Mammary epithelial cell (primary cell): ENCODE results near the gene SPATA21.
"Not testable (repeated sequence)": the region's sequence is repeated elsewhere in the genome, so short reads cannot be mapped to it uniquely, and the experiment has no call there.

Experiments
- EZH2 ChIP-seq: IDR thresholded peaks from 2 replicates; pipeline ENCODE4 v1.6.1; 2012; ENCODE audit warnings: low read length, inconsistent platforms, borderline replicate concordance
- TF ChIP-seq, protein P1 (sequence below), 2 donors: IDR thresholded peaks in 1 of 2; conservative IDR thresholded peaks in 1 of 2; 2 replicates each; pipeline ENCODE4 v1.5.1; 2011 to 2012; ENCODE audit warnings: inconsistent platforms in 2 of 2, low read length in 2 of 2, mild to moderate bottlenecking in 2 of 2, control low read depth in 1 of 2, low read depth in 1 of 2; ENCODE audit not compliant: insufficient read depth in 1 of 2; ENCODE audit errors: extremely low read depth in 1 of 2

DNA sequence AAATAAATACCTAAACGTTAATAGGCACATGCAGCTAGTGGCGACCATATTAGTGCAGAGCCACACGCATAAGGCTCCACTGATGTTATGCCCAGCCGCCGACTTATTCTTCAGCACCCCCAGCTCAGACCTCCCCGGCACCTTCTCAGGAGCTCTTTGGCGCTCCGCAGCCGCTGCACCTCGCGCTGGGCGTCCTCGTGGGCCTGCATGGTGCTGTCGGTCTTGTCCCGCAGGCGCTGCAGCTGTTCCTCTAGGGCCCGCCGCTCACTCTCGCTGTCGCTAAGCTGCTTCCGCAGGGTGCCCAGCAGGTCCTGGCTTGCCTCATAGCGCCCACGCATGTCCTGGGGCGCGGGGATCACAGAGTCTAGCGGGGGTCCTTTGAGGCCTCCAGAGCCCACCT lies 45.9 kb upstream of the SPATA21 start:
- TF ChIP-seq, protein P1, sequence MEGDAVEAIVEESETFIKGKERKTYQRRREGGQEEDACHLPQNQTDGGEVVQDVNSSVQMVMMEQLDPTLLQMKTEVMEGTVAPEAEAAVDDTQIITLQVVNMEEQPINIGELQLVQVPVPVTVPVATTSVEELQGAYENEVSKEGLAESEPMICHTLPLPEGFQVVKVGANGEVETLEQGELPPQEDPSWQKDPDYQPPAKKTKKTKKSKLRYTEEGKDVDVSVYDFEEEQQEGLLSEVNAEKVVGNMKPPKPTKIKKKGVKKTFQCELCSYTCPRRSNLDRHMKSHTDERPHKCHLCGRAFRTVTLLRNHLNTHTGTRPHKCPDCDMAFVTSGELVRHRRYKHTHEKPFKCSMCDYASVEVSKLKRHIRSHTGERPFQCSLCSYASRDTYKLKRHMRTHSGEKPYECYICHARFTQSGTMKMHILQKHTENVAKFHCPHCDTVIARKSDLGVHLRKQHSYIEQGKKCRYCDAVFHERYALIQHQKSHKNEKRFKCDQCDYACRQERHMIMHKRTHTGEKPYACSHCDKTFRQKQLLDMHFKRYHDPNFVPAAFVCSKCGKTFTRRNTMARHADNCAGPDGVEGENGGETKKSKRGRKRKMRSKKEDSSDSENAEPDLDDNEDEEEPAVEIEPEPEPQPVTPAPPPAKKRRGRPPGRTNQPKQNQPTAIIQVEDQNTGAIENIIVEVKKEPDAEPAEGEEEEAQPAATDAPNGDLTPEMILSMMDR (conservative IDR thresholded peaks at IDR 0.05 in 1 of 2, IDR thresholded peaks at IDR 0.05 in 1 of 2; ENCODE audit: extremely low read depth in 1 of 2, insufficient read depth in 1 of 2, low read depth in 1 of 2, low read length in 2 of 2), result not testable (repeated sequence)
- not testable (repeated sequence) for TF ChIP-seq EZH2
